HG03025 (cell line): ENCODE measurements around the gene FHOD1.

Source experiments
- ATAC-seq: cut with Tn5 transposase; IDR thresholded peaks from one replicate; pipeline ENCODE4 v1.9.1; 2021; ENCODE audit warnings: mild to moderate bottlenecking, moderate library complexity; ENCODE audit not compliant: unreplicated experiment, low FRiP score

Gene FHOD1

DNA sequence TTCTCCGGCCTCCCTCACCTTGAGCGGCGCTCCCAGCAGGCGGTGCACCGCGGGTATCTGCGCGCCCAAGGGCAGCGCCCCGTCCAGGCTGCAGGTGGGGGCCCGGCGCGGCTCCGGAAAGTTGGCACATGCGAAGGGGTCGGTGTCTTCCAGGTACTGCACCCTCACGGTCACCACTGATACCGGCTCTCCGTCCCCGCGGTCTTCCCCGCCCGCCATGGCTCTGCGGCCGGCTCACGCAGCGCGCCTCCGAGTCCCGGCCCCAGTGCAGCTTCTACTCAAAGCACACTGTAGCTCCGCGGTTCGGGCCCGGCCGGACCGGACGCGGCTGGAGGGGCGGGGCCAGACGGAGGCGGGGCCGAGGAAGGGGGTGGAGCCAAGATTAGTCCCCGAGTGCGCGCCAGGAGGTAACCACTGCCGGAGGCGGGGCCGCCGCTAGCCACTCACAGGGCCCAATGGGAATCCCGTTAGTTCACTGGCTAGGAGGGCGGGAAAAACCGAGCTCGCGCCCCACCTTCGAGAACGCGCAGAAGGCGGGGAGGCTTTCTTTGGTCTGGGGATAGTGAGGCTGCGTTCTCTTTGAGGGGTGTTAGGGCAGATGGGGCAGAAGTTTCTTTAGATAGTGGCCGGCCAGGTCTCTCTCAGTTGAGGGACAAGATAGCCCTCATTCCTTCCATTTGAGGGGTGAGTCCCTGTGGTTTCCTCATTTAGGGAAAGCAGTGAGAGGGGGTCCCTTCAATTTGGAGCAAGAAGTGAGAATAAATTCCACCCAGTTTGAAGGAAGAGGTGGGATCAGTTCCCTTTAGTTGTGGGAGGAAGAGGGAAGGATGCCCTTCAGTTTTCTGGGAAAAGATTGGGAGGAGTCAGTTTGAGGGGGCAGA is at the start of gene FHOD1:
Gene FHOD1 (minus strand): TSS at position 290 of the 881 bp plus-strand sequence. CDS start 71 bp downstream, at position 219.
- ATAC-seq, result peak; percentile 43

DNA sequence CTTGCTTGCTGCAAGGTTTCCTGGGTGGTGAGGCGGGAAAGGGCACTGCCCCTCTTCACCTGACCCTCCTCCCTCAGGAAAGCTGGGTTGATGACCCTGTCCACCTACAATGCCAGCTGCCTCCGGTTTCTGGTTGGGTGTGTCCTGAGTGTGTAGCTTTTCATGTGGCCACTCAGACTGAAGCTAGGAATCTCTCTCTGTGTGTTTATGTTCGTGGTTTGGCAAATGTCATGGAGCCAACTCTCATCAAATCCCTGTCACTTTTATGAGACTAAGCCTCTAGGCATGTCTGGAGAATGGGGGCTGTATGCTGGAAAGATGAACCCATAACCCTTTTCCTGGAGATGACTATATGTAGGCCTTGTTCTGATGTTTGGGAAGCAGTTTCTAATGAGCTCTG is 49.1 kb upstream of the FHOD1 start:
- no peak for ATAC-seq

DNA sequence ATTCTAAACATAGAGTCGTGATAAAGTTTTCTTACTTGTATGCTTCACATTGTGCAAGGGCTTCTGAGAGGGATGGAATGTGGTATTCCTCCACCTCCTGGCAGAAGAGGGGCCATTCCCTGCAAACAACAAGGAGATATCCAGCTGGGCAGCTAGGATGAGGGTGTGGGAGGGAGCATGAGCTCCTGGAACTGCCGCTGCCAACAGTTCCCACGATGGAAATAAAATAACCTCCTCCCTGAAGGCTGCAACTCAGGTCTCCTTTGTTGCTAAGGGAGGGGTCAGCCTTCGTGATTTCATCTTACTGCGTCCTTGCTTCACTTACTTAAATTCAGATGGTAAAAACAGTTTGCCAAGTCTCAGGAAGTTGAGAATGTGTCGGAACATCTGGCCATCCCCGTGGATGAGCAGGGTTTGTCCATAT is 47.7 kb upstream of the FHOD1 start:
- ATAC-seq, result no peak

DNA sequence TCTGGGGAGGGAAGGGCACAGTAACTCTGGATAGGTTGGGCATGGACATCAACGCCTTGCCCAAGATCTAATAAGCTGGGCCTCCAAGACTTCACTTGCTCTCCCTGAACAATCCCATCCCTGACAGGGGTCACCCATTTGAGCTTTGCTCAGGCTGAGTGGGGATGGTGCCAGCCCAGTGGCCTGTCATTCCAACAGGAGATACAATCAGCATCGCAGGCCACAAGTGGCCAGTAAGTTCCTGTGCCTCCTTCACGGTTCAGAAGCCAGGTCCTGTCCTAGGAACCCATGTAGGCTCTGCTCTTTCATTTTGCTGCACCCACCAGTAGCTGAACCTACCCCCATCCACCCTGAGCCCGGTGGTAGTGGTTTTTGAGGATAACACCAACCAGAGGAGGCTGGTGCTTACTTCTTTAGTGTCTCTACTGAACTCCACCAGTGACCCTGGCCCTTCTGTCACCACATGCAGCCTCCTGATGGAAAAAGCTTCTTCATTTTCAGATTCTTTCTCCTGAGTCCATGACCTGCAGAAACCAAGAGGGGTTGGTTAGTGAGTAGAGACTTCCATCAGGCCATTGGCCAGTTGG is 47.0 kb upstream of the FHOD1 start:
- ATAC-seq, result no peak

DNA sequence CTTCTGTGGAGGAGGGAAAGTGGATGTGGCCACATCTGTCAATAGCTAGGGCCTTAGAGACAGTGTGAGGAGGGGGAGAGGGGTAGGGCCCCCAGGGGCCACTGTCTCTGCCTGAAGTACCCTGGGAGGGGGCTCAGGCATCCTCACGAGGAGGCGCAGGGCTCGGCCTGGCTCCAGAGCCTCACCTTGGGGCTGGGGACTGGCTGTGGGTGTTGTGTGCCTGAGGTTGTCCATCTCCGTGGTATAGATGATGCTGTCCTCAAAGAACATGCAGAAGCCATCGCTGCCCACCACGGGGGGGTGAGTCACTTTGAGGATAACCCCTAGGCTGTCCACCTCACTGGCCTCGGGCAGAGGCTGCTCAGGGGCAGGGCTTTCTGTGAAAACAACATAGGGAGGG is 44.2 kb upstream of the FHOD1 start:
- ATAC-seq, result no peak

DNA sequence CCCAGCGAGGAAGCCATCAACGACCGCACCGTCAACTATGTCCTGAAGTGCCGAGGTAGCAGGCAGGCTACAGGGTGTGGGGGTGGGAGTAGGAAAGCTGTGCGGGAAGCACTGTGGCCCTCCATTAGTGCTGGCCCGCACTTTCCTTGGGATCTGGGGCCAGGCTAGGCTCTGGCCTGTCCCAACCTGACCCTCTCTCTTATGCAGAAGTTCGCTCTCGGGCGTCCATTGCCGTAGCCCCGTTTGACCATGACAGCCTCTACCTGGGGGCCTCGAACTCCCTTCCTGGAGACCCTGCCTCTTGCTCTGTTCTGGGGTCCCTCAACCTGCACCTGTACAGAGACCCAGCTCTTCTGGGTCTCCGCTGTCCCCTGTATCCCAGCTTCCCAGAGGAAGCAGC is 40.7 kb upstream of the FHOD1 start:
- no peak for ATAC-seq

DNA sequence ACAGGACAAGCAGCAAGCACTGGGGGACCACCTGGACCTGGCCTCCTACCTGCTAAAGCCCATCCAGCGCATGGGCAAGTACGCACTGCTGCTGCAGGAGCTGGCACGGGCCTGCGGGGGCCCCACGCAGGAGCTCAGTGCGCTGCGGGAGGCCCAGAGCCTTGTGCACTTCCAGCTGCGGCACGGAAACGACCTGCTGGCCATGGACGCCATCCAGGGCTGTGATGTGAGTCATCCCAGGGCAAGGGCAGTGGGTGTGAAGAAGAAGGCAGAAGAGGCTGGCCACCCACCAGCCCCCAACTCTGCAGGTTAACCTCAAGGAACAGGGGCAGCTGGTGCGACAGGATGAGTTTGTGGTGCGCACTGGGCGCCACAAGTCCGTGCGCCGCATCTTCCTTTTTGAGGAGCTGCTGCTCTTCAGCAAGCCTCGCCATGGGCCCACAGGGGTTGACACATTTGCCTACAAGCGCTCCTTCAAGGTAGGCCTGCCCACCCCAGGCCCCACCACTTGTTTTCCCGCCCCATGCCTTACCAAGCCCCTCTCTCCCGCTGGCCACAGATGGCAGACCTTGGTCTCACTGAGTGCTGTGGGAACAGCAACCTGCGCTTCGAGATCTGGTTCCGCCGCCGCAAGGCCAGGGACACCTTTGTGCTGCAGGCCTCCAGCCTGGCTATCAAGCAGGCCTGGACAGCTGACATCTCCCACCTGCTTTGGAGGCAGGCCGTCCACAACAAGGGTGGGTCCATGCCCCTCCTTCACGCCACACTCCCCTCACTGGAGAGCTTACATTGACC is 39.4 kb upstream of the FHOD1 start:
- no peak for ATAC-seq

DNA sequence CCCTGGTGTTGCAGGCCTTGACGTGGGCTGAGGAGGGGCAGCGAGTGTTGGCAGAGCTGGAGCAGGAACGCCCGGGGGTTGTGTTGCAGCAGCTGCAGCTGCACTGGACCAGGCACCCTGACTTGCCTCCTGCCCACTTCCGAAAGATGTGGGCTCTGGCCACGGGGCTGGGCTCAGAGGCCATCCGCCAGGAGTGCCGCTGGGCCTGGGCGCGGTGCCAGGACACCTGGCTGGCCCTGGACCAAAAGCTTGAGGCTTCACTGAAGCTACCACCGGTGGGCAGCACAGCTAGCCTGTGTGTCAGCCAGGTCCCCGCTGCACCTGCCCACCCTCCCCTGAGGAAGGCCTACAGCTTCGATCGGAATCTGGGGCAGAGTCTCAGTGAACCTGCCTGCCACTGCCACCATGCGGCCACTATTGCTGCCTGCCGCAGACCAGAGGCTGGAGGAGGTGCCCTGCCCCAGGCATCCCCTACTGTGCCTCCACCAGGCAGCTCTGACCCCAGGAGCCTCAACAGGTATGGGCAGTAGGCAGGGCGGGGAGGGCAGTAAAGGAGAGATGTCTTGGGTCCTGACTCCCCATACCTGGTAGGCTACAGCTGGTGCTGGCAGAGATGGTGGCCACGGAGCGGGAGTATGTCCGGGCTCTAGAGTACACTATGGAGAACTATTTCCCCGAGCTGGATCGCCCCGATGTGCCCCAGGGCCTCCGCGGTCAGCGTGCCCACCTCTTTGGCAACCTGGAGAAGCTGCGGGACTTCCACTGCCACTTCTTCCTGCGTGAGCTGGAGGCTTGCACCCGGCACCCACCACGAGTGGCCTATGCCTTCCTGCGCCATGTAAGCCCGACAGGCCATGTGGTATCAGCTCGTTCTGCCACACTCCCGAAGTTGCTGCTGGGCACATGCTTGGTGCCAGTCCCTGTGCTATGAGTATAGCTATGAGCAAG is 37.7 kb upstream of the FHOD1 start:
- no peak for ATAC-seq

DNA sequence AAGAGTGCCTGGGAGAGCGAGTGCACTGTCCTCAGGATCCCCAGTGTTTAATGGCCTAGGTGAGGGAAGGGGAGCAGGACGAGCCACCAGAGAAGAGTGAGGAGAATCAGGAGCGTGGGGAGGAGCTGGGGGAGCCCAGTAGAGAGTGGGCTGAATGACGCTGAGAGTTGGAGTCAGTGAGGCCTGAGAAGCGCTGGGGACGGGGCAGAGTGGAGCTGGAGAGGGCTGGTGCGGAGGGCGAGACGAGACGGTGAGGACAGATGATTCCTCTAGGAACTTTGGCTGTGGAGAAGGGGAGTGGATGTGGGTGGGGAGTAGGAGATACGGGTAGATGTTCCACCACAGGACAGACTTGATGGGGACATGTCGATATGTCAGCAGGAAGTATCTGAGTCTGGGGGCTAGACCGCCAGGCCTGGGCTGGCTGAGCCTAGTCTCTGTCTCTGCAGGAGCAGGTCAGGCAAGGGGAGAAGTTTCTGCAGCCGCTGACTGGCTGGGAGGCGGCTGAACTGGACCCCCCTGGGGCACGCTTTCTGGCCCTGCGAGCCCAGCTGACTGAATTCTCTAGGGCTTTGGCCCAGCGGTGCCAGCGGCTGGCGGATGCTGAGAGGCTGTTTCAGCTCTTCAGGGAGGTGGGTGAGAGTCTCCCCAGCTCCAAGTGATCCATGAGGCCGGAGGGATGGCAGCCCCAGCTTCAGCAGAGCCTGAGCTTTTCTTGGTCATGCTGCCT is 36.7 kb upstream of the FHOD1 start:
- no peak for ATAC-seq

DNA sequence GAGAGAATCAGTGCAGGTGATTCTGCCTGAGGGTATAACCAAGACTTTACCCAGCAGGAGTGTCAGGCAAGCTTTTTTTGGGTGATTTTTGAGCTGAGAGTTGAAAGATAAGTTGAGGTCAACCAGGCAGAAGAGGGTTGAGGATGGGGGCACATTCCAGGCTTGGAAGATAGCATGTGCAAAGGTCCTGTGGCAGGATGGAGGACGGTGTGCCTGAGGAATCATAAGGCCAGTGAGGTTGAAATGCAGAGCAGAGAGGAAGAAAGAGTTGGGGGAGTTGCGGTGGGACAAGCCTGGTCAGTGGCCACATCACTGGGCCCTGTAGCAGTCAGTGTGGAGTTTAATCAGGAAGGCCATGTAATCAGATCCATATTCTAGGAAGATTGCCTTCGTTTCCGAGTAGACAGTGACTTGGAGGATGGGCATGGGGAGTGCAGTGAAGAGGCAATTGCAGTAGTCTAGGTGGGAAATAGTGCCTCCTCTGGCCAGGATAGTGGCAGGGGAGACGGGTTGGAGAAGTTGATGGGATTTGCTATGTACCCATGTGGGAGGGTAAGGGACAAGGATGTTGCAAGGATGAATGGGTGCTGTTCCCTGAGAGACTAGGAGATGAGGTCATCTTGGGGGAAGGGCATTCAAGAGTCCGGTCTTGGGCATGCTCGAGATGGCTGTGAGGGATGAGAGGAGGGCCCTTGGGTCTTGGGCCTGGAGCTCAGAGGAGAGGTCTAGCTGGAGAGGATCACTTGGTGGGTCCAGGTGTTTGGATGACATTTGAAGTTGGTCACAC is 36.0 kb upstream of the FHOD1 start:
- ATAC-seq, result no peak

DNA sequence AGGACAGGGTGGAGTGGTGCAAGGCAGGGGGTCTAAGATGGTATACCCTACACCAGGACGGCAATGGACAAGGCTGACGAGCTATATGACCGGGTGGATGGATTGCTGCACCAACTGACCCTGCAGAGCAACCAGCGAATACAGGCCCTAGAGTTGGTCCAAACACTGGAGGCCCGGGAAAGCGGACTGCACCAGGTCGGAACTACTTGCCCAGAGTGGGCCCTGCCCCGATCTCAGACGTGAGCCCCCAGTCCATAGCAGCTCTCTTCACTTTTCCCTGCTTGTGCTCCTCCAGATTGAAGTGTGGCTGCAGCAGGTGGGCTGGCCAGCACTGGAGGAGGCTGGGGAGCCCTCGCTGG is 35.1 kb upstream of the FHOD1 start:
- ATAC-seq, result no peak

DNA sequence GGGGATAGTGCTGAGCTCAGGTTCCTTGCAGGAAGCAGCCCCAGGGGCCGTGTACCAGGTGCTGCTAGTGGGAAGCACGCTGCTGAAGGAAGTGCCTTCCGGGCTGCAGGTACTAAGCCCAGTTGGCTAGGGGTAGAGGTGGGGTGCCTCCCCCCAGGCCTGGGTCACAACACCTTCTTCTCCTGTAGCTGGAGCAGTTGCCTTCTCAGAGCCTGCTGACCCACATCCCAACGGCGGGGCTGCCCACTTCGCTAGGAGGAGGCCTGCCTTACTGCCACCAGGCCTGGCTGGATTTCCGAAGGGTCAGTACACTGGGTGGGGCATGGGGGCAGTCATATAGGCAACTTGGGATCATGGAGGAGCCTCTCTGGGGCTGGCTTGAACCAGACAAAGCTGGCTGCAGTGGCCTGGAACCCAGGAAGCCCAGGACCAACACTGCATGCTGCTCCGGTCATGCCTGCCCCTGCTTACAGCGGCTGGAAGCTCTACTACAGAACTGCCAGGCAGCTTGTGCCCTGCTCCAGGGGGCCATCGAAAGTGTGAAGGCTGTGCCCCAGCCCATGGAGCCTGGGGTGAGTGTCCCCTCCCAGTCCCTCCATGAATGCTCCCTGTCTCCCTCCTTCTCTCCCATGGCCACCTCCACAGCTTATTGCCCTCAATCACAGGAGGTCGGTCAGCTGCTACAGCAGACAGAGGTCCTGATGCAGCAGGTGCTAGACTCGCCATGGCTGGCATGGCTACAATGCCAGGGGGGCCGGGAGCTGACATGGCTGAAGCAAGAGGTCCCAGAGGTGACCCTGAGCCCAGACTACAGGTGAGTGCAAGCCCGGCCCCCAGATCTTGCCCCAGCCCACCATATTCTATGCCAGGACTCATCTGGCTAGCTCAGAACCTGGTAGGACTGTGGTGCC is 34.5 kb upstream of the FHOD1 start:
- ATAC-seq, result no peak

DNA sequence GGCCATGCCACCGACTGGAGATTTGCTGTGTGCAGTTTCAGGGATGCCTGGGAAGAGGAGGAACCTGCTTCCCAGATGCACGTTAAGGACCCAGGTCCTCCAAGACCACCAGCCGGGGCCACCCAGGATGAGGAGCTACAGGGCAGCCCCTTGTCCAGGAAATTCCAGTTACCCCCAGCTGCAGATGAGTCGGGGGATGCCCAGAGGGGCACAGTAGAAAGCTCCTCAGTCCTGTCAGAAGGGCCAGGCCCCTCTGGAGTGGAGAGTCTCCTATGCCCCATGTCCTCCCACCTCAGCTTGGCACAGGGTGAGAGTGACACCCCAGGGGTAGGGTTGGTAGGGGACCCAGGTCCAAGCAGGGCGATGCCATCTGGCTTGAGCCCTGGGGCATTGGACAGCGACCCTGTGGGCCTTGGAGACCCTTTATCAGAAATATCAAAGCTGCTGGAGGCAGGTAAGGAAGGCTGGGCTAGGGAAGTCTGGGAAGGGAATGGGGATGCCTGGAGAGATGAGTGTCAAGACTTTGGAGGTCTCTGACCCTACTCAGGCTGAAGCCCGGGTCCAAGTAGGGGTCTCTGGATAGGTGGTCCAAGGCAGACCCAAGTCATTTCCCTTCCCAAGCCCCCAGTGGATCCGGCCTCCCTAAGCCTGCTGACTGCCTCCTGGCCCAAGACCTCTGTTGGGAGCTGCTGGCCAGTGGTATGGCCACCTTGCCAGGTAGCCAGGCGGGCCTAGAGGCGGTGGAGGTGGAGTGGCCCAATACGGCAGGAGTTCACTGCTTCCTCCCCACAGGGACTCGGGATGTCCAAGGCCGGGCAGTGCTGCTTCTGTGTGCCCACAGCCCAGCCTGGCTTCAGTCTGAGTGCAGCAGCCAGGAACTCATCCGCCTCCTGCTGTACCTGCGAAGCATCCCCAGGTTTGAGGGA is 33.1 kb upstream of the FHOD1 start:
- ATAC-seq, result no peak

DNA sequence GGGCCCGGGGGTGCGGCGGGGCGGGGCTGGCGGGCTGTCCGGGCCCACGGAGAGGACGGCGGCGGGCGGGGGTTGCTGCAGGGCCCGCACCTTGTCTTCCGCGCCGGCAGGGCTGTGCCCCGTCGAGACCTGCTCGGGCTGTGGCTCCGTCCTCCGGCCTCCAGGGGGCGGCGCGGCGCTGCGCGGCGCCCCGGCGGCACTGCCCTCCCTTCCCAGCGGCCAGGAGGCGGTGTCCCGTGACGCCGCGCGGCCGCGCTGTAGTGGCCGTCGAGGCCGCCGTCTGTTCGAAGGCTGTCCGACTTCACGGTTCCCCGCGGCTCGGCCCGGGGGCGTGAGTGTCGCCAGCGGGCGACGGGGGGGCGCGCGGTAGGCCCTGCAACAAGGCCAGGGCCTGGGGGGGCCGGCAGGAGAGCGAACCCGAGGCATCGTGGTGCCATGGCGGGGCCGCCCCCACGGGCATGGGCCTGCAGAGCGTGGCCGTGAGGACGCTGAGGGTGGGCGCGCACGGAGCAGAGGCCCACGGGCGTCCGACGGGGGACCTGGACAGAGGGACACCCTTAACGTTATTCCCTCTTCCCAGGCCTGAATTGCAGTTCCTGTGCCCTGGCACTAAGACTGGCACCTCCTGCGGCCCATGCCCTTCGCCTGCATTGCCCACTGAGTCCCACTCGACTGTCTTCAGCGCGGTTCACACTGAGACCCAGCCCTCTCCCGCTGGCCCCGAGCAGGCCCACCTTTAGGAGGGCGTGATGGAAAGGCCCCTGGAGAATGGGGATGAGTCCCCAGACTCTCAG is 32.2 kb upstream of the FHOD1 start, which contains the start of gene PLEKHG4:
Gene PLEKHG4 (plus strand): TSS at position 237 of the 794 bp plus-strand sequence. CDS start 513 bp downstream, at position 750.
- peak; percentile 58 for ATAC-seq

DNA sequence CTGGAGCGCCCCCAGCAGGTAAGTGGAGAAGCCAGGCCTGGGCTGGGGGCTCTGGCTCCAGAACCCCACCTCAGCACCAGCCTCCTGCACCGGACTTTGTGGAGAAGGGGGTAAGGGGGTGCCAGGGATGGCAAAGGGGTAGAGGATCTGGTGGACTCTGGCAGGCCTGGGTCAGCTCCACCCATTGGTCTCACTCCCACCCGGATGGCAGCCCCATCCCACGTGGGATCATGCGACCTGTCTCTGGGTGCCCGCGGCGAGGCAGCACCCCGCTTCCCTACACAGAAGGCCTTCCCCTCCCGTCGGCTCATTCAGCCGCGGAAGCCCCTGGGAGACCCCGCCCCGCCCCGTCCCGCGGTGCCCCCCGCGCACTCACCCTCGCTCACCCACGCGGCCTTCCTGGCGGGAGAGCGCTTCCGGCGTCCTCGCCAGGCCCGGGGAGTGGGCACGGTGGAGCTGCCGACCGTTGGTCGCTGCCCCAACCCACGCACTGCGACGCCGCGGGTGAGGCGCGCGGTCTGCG is 31.6 kb upstream of the FHOD1 start:
- peak; percentile 12 for ATAC-seq
